Endothelial cell of umbilical vein (primary cell): ENCODE measurements around the gene BPIFB3. TPM values are rescaled to one million over a fixed set of nuclear protein-coding genes. Genes with fewer than 3 reads are reported as not detected.

Experiments
- BruUV-seq: library from RNA; stranded (reverse); fragments of 400-500 nt; replicated peaks from 2 replicates; lab custom pipeline; 2021; lab: Mats Ljungman, UMichigan
- CTCF ChIA-PET: fragments of 300-600, 350-600 bp; sonication (Branson Sonifier 250); formaldehyde crosslinking; loops from one replicate; lab custom pipeline; 2021; ENCODE audit warnings: antibody characterized with exemption, inconsistent platforms; lab: Charles Lee
- POLR2A ChIA-PET: fragments of 300-600, 350-600 bp; sonication (Branson Sonifier 250); formaldehyde crosslinking; loops from one replicate; lab custom pipeline; 2021; ENCODE audit warnings: antibody characterized with exemption, inconsistent platforms; lab: Charles Lee
- DNase-seq: peaks from one replicate; pipeline ENCODE4 v3.0.0-alpha.2; 2011; ENCODE audit warnings: low read depth, low spot score
- FAIRE-seq: peaks from 2 replicates; lab custom pipeline; 2011; peaks lifted over from hg19 to GRCh38; lab: Jason Lieb, UNC
- H2AFZ ChIP-seq: 2 replicates; pipeline ENCODE4 v1.6.0; 2012; ENCODE audit warnings: low read depth, low read length, control low read depth, inconsistent platforms
- H3K27ac ChIP-seq: 2 replicates; pipeline ENCODE4 v1.5.1; 2011; ENCODE audit warnings: low read depth, mild to moderate bottlenecking, control low read depth, low read length, moderate library complexity; ENCODE audit not compliant: insufficient read depth
- H3K27me3 ChIP-seq, 2 experiments: 2 replicates each; pipeline versions ENCODE4 v1.6.0 to v1.6.1; 2011; ENCODE audit warnings: low read length in 2 of 2, mixed read lengths in 1 of 2; ENCODE audit not compliant: control insufficient read depth in 2 of 2, insufficient read depth in 2 of 2
- H3K36me3 ChIP-seq, 2 experiments: 2 replicates in 1 of 2; 3 replicates in 1 of 2; pipeline ENCODE4 v1.5.1; 2011; ENCODE audit warnings: low read length in 2 of 2, mild to moderate bottlenecking in 1 of 2, moderate library complexity in 1 of 2; ENCODE audit not compliant: control insufficient read depth in 2 of 2, insufficient read depth in 2 of 2; ENCODE audit errors: extremely low read depth in 1 of 2
- H3K4me1 ChIP-seq: 3 replicates; pipeline ENCODE4 v1.5.1; 2011; ENCODE audit warnings: mild to moderate bottlenecking, low read length; ENCODE audit not compliant: control insufficient read depth, insufficient read depth; ENCODE audit errors: extremely low read depth
- H3K4me2 ChIP-seq: 2 replicates; pipeline ENCODE4 v1.6.1; 2011; ENCODE audit warnings: low read length, control low read depth, mixed read lengths; ENCODE audit not compliant: insufficient read depth
- H3K4me3 ChIP-seq, 3 experiments: fragments of 200-600 bp in 1 of 3; sonication (generic), shearing (Covaris generic) in 1 of 3; replicated peaks in 1 of 3; 2 replicates each; pipeline ENCODE4 v1.5.1; 2011 to 2016; ENCODE audit warnings: control low read depth in 3 of 3, low read length in 3 of 3, mild to moderate bottlenecking in 2 of 3, inconsistent platforms in 1 of 3, low read depth in 1 of 3, moderate library complexity in 1 of 3; ENCODE audit not compliant: insufficient read depth in 1 of 3
- H3K79me2 ChIP-seq: 2 replicates; pipeline ENCODE4 v1.6.0; 2012; ENCODE audit warnings: low read length, inconsistent platforms; ENCODE audit not compliant: control insufficient read depth, insufficient read depth
- H3K9ac ChIP-seq: replicated peaks from 2 replicates; pipeline ENCODE3; 2011; ENCODE audit warnings: low read length, control low read depth; ENCODE audit not compliant: insufficient read depth; ENCODE audit errors: extremely low read depth
- H3K9me1 ChIP-seq: replicated peaks from 3 replicates; pipeline ENCODE4 v1.6.0; 2011; ENCODE audit warnings: mild to moderate bottlenecking, low read length; ENCODE audit not compliant: control insufficient read depth, insufficient read depth; ENCODE audit errors: extremely low read depth
- H3K9me3 ChIP-seq: replicated peaks from 2 replicates; pipeline ENCODE4 v1.5.1; 2012; ENCODE audit warnings: low read length, inconsistent platforms; ENCODE audit not compliant: control insufficient read depth, insufficient read depth
- H4K20me1 ChIP-seq: replicated peaks from 2 replicates; pipeline ENCODE3; 2011; ENCODE audit warnings: mild to moderate bottlenecking, low read length; ENCODE audit not compliant: control insufficient read depth, insufficient read depth; ENCODE audit errors: extremely low read depth
- CTCF ChIP-seq, 2 donors: IDR thresholded peaks; 1 replicate in 1 of 2; 2 replicates in 1 of 2; pipeline ENCODE4 v1.5.1; 2011; ENCODE audit warnings: low read length in 2 of 2, mild to moderate bottlenecking in 2 of 2, moderate library complexity in 2 of 2, control low read depth in 1 of 2, inconsistent platforms in 1 of 2, low read depth in 1 of 2; ENCODE audit not compliant: insufficient read depth in 1 of 2; ENCODE audit errors: extremely low read depth in 1 of 2
- EZH2 ChIP-seq: IDR thresholded peaks from 2 replicates; pipeline ENCODE4 v1.6.1; 2012; ENCODE audit warnings: borderline replicate concordance, low read depth, mild to moderate bottlenecking, moderate library complexity, low read length, inconsistent platforms; ENCODE audit not compliant: severe bottlenecking
- FOS ChIP-seq: IDR thresholded peaks from 2 replicates; pipeline ENCODE4 v1.6.1; 2011; ENCODE audit warnings: mild to moderate bottlenecking, low read length, moderate library complexity, borderline replicate concordance; ENCODE audit not compliant: insufficient read depth
- GATA2 ChIP-seq: IDR thresholded peaks from 2 replicates; pipeline ENCODE4 v1.7.0; 2011; ENCODE audit warnings: low read depth, mild to moderate bottlenecking, moderate library complexity, mixed read lengths, low read length; ENCODE audit not compliant: insufficient read length, insufficient read depth
- JUN ChIP-seq: IDR thresholded peaks from 2 replicates; pipeline ENCODE4 v1.6.1; 2011; ENCODE audit warnings: borderline replicate concordance, low read depth; ENCODE audit not compliant: insufficient read length, insufficient read depth
- MAX ChIP-seq: IDR thresholded peaks from 2 replicates; pipeline ENCODE4 v1.6.1; 2011; ENCODE audit not compliant: insufficient read depth, insufficient read length
- MYC ChIP-seq: IDR thresholded peaks from one replicate; pipeline ENCODE4 v1.6.1; 2011; ENCODE audit warnings: mild to moderate bottlenecking, low read depth, low read length
- POLR2A ChIP-seq: IDR thresholded peaks from 2 replicates; pipeline ENCODE4 v1.6.1; 2012; ENCODE audit warnings: low read depth, mild to moderate bottlenecking, control low read depth, low read length
- POLR2AphosphoS5 ChIP-seq: IDR thresholded peaks from 2 replicates; pipeline ENCODE4 v1.6.1; 2012; ENCODE audit warnings: low read depth, mild to moderate bottlenecking, control low read depth, low read length, moderate library complexity; ENCODE audit not compliant: insufficient read depth
- dilution Hi-C: fragments of 300-500 bp; cut with MboI; formaldehyde crosslinking; loops from one replicate; pipeline ENCODE4 v1.15.0; 2019; ENCODE audit warnings: low sequenced_read_pairs; ENCODE audit not compliant: extremely low pct_ligation_motif_present
- intact Hi-C: fragments of 100-400 bp; cut with micrococcal nuclease; formaldehyde crosslinking; loops from one replicate; pipeline ENCODE4 v1.10.0; 2022
- polyA plus RNA-seq, 4 experiments: library from polyadenylated mRNA; depleted of rRNA in 3 of 4; stranded (reverse) in 3 of 4; unstranded in 1 of 4; fragments of >200 nt; gene quantifications; 2 replicates each; pipeline versions ENCODE4 v1.2.1 to v1.2.3, GENCODE V29; 2011 to 2012; ENCODE audit warnings: missing spikeins in 1 of 4
- total RNA-seq: library from RNA; stranded (reverse); gene quantifications from 2 replicates; pipeline ENCODE4 v1.2.3, GENCODE V29; 2021

BPIFB3 gene
- total and polyA plus RNA-seq, 2 donors (not counting 3 experiments of a cell fraction or from before 2014, with no cell fraction given) = not detected

GRCh38 chr20:33064572-33065287, 11.0 kb downstream of the BPIFB3 start:
- no peak overlapping the region for H3K4me2 ChIP-seq
- FAIRE-seq (no peak), DNase-seq (no peak)
- H3K4me1 ChIP-seq = no peaks in the 10 kb centered on the region
- no peaks in the 10 kb centered on the region for H3K79me2 ChIP-seq
- no peak for TF ChIP-seq JUN
- H3K27ac ChIP-seq = no peak overlapping the region
- intact Hi-C loops = no loop called here
- no peaks in the 10 kb centered on the region for H3K36me3 ChIP-seq
- CTCF ChIA-PET = no interaction called here
- POLR2A ChIA-PET = no interaction called here
- no peaks in the 10 kb centered on the region for H3K9me1 ChIP-seq
- dilution Hi-C loops = no loop called here
- no peak overlapping the region for H3K4me3 ChIP-seq
- BruUV-seq = no TSS peak
- no peaks in the 10 kb centered on the region for H4K20me1 ChIP-seq
- no peaks in the 10 kb centered on the region for H3K27me3 ChIP-seq
- H2AFZ ChIP-seq = no peak overlapping the region
- no peak overlapping the region for H3K9ac ChIP-seq
- H3K9me3 ChIP-seq = no peaks in the 10 kb centered on the region

- dilution Hi-C loops = no loop called here
- CTCF ChIA-PET = no interaction called here
These were observed 12.1 kb downstream of the BPIFB3 start for GRCh38 chr20:33065785-33066184.

More at GRCh38 chr20:33065785-33066184, 12.1 kb downstream of the BPIFB3 start:
- POLR2A ChIA-PET = no interaction called here
- H3K9me3 ChIP-seq = no peaks in the 10 kb centered on the region
- H3K36me3 ChIP-seq = no peaks in the 10 kb centered on the region
- no peak overlapping the region for H3K9ac ChIP-seq
- no peak overlapping the region for H3K4me2 ChIP-seq
- no peaks in the 10 kb centered on the region for H3K27me3 ChIP-seq
- H3K4me3 ChIP-seq = no peak overlapping the region
- no peaks in the 10 kb centered on the region for H4K20me1 ChIP-seq
- no TSS peak for BruUV-seq
- H3K9me1 ChIP-seq = no peaks in the 10 kb centered on the region
- intact Hi-C loops = no loop called here
- FAIRE-seq = no peak
- no peaks in the 10 kb centered on the region for H3K79me2 ChIP-seq
- no peak overlapping the region for H3K27ac ChIP-seq
- TF ChIP-seq POLR2AphosphoS5 = no peak
- TF ChIP-seq MAX = no peak
- no peak for TF ChIP-seq MYC
- TF ChIP-seq POLR2A = no peak
- no peak for TF ChIP-seq GATA2
- TF ChIP-seq FOS = no peak
- TF ChIP-seq CTCF (IDR thresholded peaks at IDR 0.05; ENCODE audit: extremely low read depth in 1 of 2, insufficient read depth in 1 of 2, low read depth in 1 of 2, low read length in 2 of 2) = no peak
- no peak for TF ChIP-seq JUN
- TF ChIP-seq EZH2 = no peak
- DNase-seq = no peak
- H2AFZ ChIP-seq = no peak overlapping the region
- no peaks in the 10 kb centered on the region for H3K4me1 ChIP-seq
